RPMI7951 (cell line): ENCODE data around the gene LMTK2. TPM values are rescaled to one million over a fixed set of nuclear protein-coding genes. Genes with fewer than 3 reads are reported as not detected.

ENCODE experiments used
- DNase-seq: peaks from one replicate; pipeline ENCODE4 v3.0.0-alpha.2; 2012; ENCODE audit warnings: low read depth
- total RNA-seq: library from RNA; depleted of rRNA; stranded (reverse); fragments of >200 nt; shearing (Covaris generic); gene quantifications from 2 replicates; pipeline ENCODE4 v1.2.3, GENCODE V29; 2014

LMTK2 gene
- total RNA-seq, 1 experiment from 2014 or later: 4.7 TPM

GRCh38 chr7:98203261-98203963, 96.8 kb downstream of the LMTK2 start:
- DNase-seq: no peak

GRCh38 chr7:98203964-98204605, 97.4 kb downstream of the LMTK2 start:
- no peak for DNase-seq

DNA sequence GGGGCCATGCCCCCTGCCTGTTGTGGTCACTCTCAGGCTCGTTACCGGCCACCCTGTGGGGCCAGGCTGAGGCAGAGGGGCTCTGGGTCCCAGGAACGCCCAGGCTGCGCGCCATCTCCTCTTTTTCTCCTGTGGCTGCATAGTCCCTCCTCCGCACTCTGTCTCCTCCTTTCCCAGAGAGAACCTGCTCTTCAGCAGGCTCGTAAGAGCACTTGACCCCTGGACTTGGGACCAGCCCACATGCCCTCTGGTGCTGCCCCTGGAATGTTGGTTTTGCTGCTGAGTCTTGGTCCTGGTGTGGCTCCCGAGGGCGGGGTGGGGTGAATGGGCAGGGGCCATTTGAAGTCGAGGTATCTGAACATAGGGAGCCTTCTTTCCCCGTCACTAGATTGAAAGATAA, 98.0 kb downstream of the LMTK2 start:
- DNase-seq: no peak

DNA sequence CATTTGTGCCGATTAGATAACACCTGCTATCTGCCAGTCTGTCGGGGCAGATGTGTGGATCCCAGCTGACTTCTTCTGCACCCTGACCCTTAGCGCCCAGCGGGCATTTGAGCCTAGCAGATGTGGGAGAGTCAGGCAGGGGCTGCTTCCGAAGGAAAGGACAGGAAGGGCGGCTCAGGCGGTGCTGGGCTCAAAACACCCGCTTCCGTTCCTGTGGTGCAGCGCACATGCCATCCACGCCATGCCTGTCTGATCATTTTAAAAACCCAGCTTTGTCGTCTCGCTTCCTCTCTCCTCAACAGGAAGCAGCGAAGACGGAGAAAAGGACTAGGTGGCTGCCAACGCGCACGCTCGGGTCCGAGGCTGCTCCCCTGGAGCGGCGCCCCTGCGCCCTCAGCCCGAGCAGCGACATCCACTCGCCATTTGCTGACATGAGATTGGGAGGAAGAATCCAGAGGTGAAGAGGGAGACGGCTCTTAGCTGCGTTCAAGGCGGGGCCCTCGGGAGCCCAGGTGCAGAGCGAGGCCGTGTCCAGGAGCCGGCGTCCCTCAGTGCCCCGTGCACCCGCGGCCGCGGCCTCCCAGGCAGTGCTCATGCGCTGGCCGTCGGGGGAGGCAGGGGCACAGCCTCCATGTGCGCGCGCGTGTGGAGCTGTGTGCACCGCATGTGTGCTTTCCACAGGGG, 98.6 kb downstream of the LMTK2 start:
- DNase-seq: no peak

GRCh38 chr7:98206451-98207330, 100.0 kb downstream of the LMTK2 start:
- no peak for DNase-seq

- DNase-seq: no peak
These were observed 102.7 kb downstream of the LMTK2 start for GRCh38 chr7:98209166-98209920.

DNA sequence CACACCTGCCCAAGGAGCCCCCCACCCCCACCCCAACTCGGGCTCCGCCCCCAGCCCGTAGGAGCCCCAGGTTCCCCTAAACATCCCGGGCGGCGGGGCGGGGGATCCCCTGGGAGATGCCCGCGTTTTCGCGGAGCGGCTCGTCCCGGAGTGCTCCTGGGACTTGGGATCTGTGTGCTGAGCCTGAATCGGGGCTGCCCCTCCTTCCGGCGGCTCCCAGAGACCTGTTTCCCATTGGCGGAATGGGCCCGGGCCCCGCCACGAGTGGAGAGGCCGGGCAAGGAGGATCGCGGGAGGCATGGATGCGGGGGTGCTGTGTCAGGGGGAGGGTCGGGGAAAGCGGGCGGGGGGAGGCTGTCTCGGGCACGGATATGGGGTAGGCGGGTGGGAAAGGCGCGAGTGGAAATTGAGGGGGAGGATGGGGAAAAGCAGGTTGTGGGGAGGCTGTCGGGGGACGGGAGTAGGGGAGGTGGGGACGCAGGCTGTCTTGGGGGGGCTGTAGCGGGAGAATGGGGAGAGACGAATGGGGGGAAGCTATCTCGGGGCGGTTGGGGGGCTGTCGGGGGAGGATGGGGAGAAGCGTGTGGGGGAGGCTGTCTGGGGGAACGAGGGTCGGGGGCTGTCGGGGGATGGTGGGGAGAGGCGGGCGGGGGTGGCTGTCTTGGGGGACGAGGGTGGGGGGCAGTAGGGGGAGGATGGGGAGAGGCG, 104.0 kb downstream of the LMTK2 start:
- no peak for DNase-seq

- peak; percentile 9 for DNase-seq
These were observed 104.6 kb downstream of the LMTK2 start, which contains the start of gene BHLHA15 for GRCh38 chr7:98211221-98211675. Gene BHLHA15 (plus strand): TSS chr7:98211439. CDS start chr7:98212310, 871 bp downstream.

- DNase-seq: peak; percentile 5
These were observed 105.2 kb downstream of the LMTK2 start for GRCh38 chr7:98211676-98212531.

GRCh38 chr7:98212532-98213041, 105.9 kb downstream of the LMTK2 start:
- no peak for DNase-seq

DNA sequence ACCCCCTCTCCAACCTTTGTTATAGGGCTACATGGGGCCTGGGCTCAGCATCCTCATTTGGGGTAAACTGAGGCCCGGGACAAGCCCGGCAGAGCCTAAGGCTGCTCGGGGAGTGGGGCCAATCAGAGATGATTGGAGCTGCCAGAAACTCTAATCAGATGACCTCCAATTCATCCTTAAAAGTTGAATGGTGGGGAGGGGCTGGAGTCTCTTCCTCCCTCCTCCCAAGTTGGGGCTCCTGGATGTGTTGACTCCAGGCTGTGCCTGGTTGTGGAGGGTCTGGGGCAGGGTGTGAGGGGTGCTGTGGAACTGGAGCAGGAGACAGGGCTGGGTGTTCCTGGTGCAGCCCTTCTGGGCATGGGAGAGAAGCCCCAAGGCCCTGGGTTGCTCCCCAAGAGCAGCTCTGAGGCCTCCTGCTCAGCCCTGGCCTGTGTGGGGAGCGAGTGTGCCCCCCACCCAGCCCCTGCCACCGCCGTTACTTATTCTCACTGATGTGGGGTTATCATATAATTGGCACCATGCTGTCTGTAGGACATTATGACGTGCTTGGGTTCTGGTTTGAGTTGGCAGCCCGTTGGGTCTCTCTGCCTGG, 106.7 kb downstream of the LMTK2 start:
- no peak for DNase-seq

DNA sequence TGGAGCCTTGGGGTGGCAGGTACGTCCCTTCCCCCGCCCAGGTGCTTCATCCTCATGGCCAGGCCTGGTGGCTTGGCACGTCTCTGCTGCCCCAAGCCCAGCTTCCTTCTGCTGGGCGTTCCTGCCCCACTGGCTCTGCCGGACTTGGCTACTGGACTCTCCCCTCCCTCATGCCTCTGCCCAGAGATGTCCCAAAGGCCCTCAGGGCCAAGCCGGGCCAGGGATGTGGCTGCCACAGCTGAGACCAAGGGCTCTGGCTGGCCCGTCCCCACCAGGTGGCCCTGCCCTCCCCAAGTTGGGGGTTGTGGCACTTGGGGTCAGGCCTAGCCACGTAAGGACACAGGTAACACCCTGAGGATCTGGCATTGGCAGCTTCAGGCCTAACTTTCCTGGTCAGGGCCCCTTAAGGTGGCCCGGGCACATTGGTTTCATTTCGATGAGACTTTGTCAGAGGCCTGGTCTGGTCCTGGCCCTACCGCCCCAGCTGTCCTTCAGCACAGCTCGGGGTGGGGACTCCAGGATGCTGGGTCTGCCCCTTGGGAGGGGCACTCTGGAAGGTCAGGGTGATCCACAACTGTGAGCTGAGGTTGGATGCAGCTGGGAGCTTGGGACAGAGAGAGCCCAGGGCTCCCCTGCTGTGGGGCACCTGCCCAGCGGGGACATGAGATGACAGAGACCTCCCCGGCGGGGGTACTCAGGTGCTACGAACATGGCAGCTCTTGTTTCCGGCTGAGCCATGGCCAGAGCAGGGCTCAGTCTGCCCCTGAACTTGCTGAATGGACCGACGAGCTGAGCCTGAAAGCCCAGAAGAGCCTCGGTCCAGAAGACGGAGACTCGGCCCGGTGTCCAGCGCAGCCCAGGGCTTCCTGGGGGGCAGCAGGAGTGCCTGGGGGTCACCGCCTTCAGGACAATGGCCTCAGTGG, 107.5 kb downstream of the LMTK2 start:
- no peak for DNase-seq

GRCh38 chr7:98214811-98215321, 108.2 kb downstream of the LMTK2 start:
- no peak for DNase-seq

DNA sequence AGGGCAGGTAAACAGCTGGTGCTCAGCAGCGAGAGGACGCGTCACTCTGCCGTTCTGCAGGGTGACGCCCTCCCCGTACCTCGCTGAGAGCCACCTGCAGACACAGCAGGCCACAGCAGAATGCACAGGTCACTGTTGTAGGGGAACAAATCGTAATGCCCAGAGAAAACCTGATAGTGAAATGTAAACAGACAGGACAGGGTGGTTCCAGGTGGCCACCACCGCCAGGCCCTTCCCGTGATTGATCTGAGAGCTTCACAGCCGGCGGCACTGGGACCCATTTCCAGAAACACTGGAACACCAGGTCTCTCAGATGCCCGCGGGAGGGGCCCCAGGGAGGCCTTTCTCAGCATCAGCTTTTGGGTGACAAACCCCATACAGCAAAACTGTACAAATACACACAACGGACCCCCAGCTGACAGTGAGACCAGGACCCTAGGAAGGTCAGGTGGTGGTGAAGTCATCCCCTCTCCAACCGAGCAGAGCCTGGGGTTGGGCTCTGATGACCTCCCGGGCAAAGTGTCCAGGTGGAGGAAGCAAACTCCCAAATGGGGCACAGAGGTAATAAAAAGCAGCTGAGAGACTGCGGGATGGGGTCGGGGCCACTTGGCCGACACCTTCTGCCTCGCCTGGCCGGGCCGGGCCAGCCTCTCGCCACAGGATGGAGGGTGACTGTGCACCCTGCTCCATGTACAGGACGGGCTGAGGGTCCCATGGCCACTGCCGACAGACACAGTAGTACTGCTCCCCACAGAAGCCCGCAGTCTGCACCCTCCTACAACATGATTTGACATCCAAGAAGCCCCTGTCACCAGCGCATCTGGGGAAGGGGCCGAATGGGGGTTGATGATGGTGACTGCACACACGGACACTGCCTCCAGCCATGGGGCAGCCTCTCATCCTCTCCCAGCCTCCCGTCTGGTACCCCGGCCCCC, 109.2 kb downstream of the LMTK2 start:
- no peak for DNase-seq

- DNase-seq: no peak
These were observed 110.4 kb downstream of the LMTK2 start for GRCh38 chr7:98216941-98217622.
